ENCODE measurements around the gene SPNS3.

The SPNS3 gene

GRCh38 chr17:4433515-4434031 lies at the start of gene SPNS3:
TSS of gene SPNS3 (plus strand) at chr17:4433940. CDS start at chr17:4433968, 28 bp downstream.
- Mint-ChIP-seq H3K9me3 (ENCODE audit: low read depth) (no peaks in the 10 kb centered on the region), H3K4me3 (peak within 1 kb of the TSS; percentile 81), H3K4me1 (ENCODE audit: low read depth) (peaks cover 32% of the 10 kb centered on the region), H3K27ac (peak within 1 kb of the TSS; percentile 75), H3K27me3 (no peaks in the 10 kb centered on the region), H3K36me3 (no peaks in the 10 kb centered on the region)

- no peaks in the 10 kb centered on the region for H3K36me3 Mint-ChIP-seq
- no peak overlapping the region for H3K4me3 Mint-ChIP-seq
- peaks cover 5% of the 10 kb centered on the region for H3K4me1 Mint-ChIP-seq (ENCODE audit: low read depth)
- H3K27me3 Mint-ChIP-seq = no peaks in the 10 kb centered on the region
- no peaks in the 10 kb centered on the region for H3K9me3 Mint-ChIP-seq (ENCODE audit: low read depth)
- no peak overlapping the region for H3K27ac Mint-ChIP-seq
These were observed 47.3 kb upstream of the SPNS3 start for GRCh38 chr17:4386406-4386805.

GRCh38 chr17:4387137-4387536 lies 46.6 kb upstream of the SPNS3 start:
- no peaks in the 10 kb centered on the region for H3K36me3 Mint-ChIP-seq
- no peaks in the 10 kb centered on the region for H3K9me3 Mint-ChIP-seq (ENCODE audit: low read depth)
- no peak overlapping the region for H3K4me3 Mint-ChIP-seq
- H3K27me3 Mint-ChIP-seq = no peaks in the 10 kb centered on the region
- H3K27ac Mint-ChIP-seq = no peak overlapping the region
- H3K4me1 Mint-ChIP-seq (ENCODE audit: low read depth) = peaks cover 2% of the 10 kb centered on the region

- H3K27me3 Mint-ChIP-seq = no peaks in the 10 kb centered on the region
- no peaks in the 10 kb centered on the region for H3K4me1 Mint-ChIP-seq (ENCODE audit: low read depth)
These were observed 44.7 kb upstream of the SPNS3 start for GRCh38 chr17:4389079-4389478.

GRCh38 chr17:4393806-4394205 lies 39.9 kb upstream of the SPNS3 start:
- no peak overlapping the region for H3K27ac Mint-ChIP-seq
- no peak overlapping the region for H3K4me3 Mint-ChIP-seq
- no peaks in the 10 kb centered on the region for H3K9me3 Mint-ChIP-seq (ENCODE audit: low read depth)
- no peaks in the 10 kb centered on the region for H3K36me3 Mint-ChIP-seq
- H3K4me1 Mint-ChIP-seq (ENCODE audit: low read depth) = no peaks in the 10 kb centered on the region
- no peaks in the 10 kb centered on the region for H3K27me3 Mint-ChIP-seq

More at GRCh38 chr17:4389079-4389478, 44.7 kb upstream of the SPNS3 start:
- Mint-ChIP-seq H3K9me3 (ENCODE audit: low read depth) (no peaks in the 10 kb centered on the region), H3K27ac (no peak overlapping the region), H3K4me3 (no peak overlapping the region), H3K36me3 (no peaks in the 10 kb centered on the region)

- Mint-ChIP-seq H3K36me3 (no peaks in the 10 kb centered on the region), H3K27ac (no peak overlapping the region), H3K4me3 (no peak overlapping the region), H3K4me1 (ENCODE audit: low read depth) (no peaks in the 10 kb centered on the region), H3K9me3 (ENCODE audit: low read depth) (no peaks in the 10 kb centered on the region), H3K27me3 (no peaks in the 10 kb centered on the region)
These were observed 39.3 kb upstream of the SPNS3 start for GRCh38 chr17:4394208-4395110.

- H3K9me3 Mint-ChIP-seq (ENCODE audit: low read depth) = no peaks in the 10 kb centered on the region
- no peak overlapping the region for H3K27ac Mint-ChIP-seq
- H3K36me3 Mint-ChIP-seq = no peaks in the 10 kb centered on the region
- H3K4me1 Mint-ChIP-seq (ENCODE audit: low read depth) = no peaks in the 10 kb centered on the region
- no peaks in the 10 kb centered on the region for H3K27me3 Mint-ChIP-seq
- H3K4me3 Mint-ChIP-seq = no peak overlapping the region
These were observed 38.6 kb upstream of the SPNS3 start for GRCh38 chr17:4395111-4395478.

- Mint-ChIP-seq H3K4me1 (ENCODE audit: low read depth) (no peaks in the 10 kb centered on the region), H3K27me3 (no peaks in the 10 kb centered on the region), H3K4me3 (no peak overlapping the region)
These were observed 35.9 kb upstream of the SPNS3 start for GRCh38 chr17:4397840-4398239.

GRCh38 chr17:4405038-4405669 lies 28.6 kb upstream of the SPNS3 start:
- Mint-ChIP-seq H3K4me1 (ENCODE audit: low read depth) (no peaks in the 10 kb centered on the region), H3K9me3 (ENCODE audit: low read depth) (no peaks in the 10 kb centered on the region), H3K36me3 (no peaks in the 10 kb centered on the region), H3K27ac (no peak overlapping the region), H3K4me3 (no peak overlapping the region), H3K27me3 (no peaks in the 10 kb centered on the region)

More at GRCh38 chr17:4397840-4398239, 35.9 kb upstream of the SPNS3 start:
- no peak overlapping the region for H3K27ac Mint-ChIP-seq
- no peaks in the 10 kb centered on the region for H3K36me3 Mint-ChIP-seq
- H3K9me3 Mint-ChIP-seq (ENCODE audit: low read depth) = no peaks in the 10 kb centered on the region

GRCh38 chr17:4405699-4406098 lies 28.0 kb upstream of the SPNS3 start:
- H3K9me3 Mint-ChIP-seq (ENCODE audit: low read depth) = no peaks in the 10 kb centered on the region
- no peaks in the 10 kb centered on the region for H3K36me3 Mint-ChIP-seq
- no peaks in the 10 kb centered on the region for H3K27me3 Mint-ChIP-seq
- no peak overlapping the region for H3K4me3 Mint-ChIP-seq
- H3K4me1 Mint-ChIP-seq (ENCODE audit: low read depth) = no peaks in the 10 kb centered on the region
- H3K27ac Mint-ChIP-seq = no peak overlapping the region

GRCh38 chr17:4406386-4406785 lies 27.4 kb upstream of the SPNS3 start:
- Mint-ChIP-seq H3K27ac (no peak overlapping the region), H3K27me3 (no peaks in the 10 kb centered on the region), H3K4me1 (ENCODE audit: low read depth) (no peaks in the 10 kb centered on the region), H3K36me3 (no peaks in the 10 kb centered on the region), H3K4me3 (no peak overlapping the region), H3K9me3 (ENCODE audit: low read depth) (no peaks in the 10 kb centered on the region)

- Mint-ChIP-seq H3K4me1 (ENCODE audit: low read depth) (no peaks in the 10 kb centered on the region), H3K4me3 (no peak overlapping the region), H3K9me3 (ENCODE audit: low read depth) (no peaks in the 10 kb centered on the region), H3K27ac (no peak overlapping the region), H3K27me3 (no peaks in the 10 kb centered on the region), H3K36me3 (no peaks in the 10 kb centered on the region)
These were observed 26.5 kb upstream of the SPNS3 start for GRCh38 chr17:4407216-4407615.

GRCh38 chr17:4407851-4408250 lies 25.9 kb upstream of the SPNS3 start:
- Mint-ChIP-seq H3K36me3 (no peaks in the 10 kb centered on the region), H3K4me3 (no peak overlapping the region), H3K9me3 (ENCODE audit: low read depth) (no peaks in the 10 kb centered on the region), H3K4me1 (ENCODE audit: low read depth) (peaks cover 1% of the 10 kb centered on the region), H3K27me3 (no peaks in the 10 kb centered on the region), H3K27ac (no peak overlapping the region)

- Mint-ChIP-seq H3K4me1 (ENCODE audit: low read depth) (peaks cover 2% of the 10 kb centered on the region), H3K9me3 (ENCODE audit: low read depth) (no peaks in the 10 kb centered on the region), H3K36me3 (no peaks in the 10 kb centered on the region), H3K4me3 (no peak overlapping the region), H3K27me3 (no peaks in the 10 kb centered on the region), H3K27ac (no peak overlapping the region)
These were observed 24.1 kb upstream of the SPNS3 start for GRCh38 chr17:4409659-4410058.

GRCh38 chr17:4411201-4411600 lies 22.5 kb upstream of the SPNS3 start:
- Mint-ChIP-seq H3K4me3 (no peak overlapping the region), H3K36me3 (no peaks in the 10 kb centered on the region), H3K27ac (no peak overlapping the region), H3K27me3 (no peaks in the 10 kb centered on the region), H3K4me1 (ENCODE audit: low read depth) (peaks cover 2% of the 10 kb centered on the region), H3K9me3 (ENCODE audit: low read depth) (no peaks in the 10 kb centered on the region)
